ENCODE results near the gene TENM4.

The TENM4 gene

GRCh38 chr11:79055856-79056631, 384.8 kb downstream of the TENM4 start:
- DNase-seq (ENCODE audit: low read depth in 2 of 2), result no peak

GRCh38 chr11:79054636-79055035, 386.2 kb downstream of the TENM4 start:
- DNase-seq (ENCODE audit: low read depth in 2 of 2), result no peak

GRCh38 chr11:79052544-79052943, 388.3 kb downstream of the TENM4 start:
- DNase-seq (ENCODE audit: low read depth in 2 of 2), result no peak

GRCh38 chr11:79050786-79051185, 390.0 kb downstream of the TENM4 start:
- no peak for DNase-seq (ENCODE audit: low read depth in 2 of 2)

GRCh38 chr11:79049741-79050179, 391.1 kb downstream of the TENM4 start:
- no peak for DNase-seq (ENCODE audit: low read depth in 2 of 2)

GRCh38 chr11:79047980-79048379, 392.9 kb downstream of the TENM4 start:
- no peak for DNase-seq (ENCODE audit: low read depth in 2 of 2)

GRCh38 chr11:79047321-79047720, 393.5 kb downstream of the TENM4 start:
- DNase-seq (ENCODE audit: low read depth in 2 of 2), result no peak

GRCh38 chr11:79046366-79046765, 394.5 kb downstream of the TENM4 start:
- DNase-seq (ENCODE audit: low read depth in 2 of 2), result no peak

- DNase-seq (ENCODE audit: low read depth in 2 of 2), result no peak
Observed at GRCh38 chr11:79045800-79046304, 395.0 kb downstream of the TENM4 start.

- DNase-seq (ENCODE audit: low read depth in 2 of 2), result no peak
Observed at GRCh38 chr11:79045018-79045799, 395.6 kb downstream of the TENM4 start.

- DNase-seq (ENCODE audit: low read depth in 2 of 2), result no peak
Observed at GRCh38 chr11:79044201-79044600, 396.6 kb downstream of the TENM4 start.

- DNase-seq (ENCODE audit: low read depth in 2 of 2), result no peak
Observed at GRCh38 chr11:79043726-79044125, 397.1 kb downstream of the TENM4 start.

- no peak for DNase-seq (ENCODE audit: low read depth in 2 of 2)
Observed at GRCh38 chr11:79042824-79043223, 398.0 kb downstream of the TENM4 start.

- no peak for DNase-seq (ENCODE audit: low read depth in 2 of 2)
Observed at GRCh38 chr11:79040348-79040747, 400.5 kb downstream of the TENM4 start.

GRCh38 chr11:79039122-79039521, 401.7 kb downstream of the TENM4 start:
- no peak for DNase-seq (ENCODE audit: low read depth in 2 of 2)

- DNase-seq (ENCODE audit: low read depth in 2 of 2), result no peak
Observed at GRCh38 chr11:79035881-79036280, 404.9 kb downstream of the TENM4 start.

GRCh38 chr11:79033833-79034232, 407.0 kb downstream of the TENM4 start:
- no peak for DNase-seq (ENCODE audit: low read depth in 2 of 2)

GRCh38 chr11:79030448-79030847, 410.4 kb downstream of the TENM4 start:
- DNase-seq (ENCODE audit: low read depth in 2 of 2), result no peak

GRCh38 chr11:79028225-79028624, 412.6 kb downstream of the TENM4 start:
- no peak for DNase-seq (ENCODE audit: low read depth in 2 of 2)

- no peak for DNase-seq (ENCODE audit: low read depth in 2 of 2)
Observed at GRCh38 chr11:79026803-79027445, 413.9 kb downstream of the TENM4 start.

- DNase-seq (ENCODE audit: low read depth in 2 of 2), result no peak
Observed at GRCh38 chr11:79025622-79026021, 415.2 kb downstream of the TENM4 start.

GRCh38 chr11:79025097-79025496, 415.7 kb downstream of the TENM4 start:
- no peak for DNase-seq (ENCODE audit: low read depth in 2 of 2)
